HG03460 (cell line): ENCODE data around the gene FAM181B.
"Not testable (repeated sequence)": the region's sequence is repeated elsewhere in the genome, so short reads cannot be mapped to it uniquely, and the experiment has no call there.

Source experiments
- ATAC-seq: cut with Tn5 transposase; IDR thresholded peaks from one replicate; pipeline ENCODE4 v1.9.1; 2021; ENCODE audit not compliant: unreplicated experiment

The FAM181B gene

DNA sequence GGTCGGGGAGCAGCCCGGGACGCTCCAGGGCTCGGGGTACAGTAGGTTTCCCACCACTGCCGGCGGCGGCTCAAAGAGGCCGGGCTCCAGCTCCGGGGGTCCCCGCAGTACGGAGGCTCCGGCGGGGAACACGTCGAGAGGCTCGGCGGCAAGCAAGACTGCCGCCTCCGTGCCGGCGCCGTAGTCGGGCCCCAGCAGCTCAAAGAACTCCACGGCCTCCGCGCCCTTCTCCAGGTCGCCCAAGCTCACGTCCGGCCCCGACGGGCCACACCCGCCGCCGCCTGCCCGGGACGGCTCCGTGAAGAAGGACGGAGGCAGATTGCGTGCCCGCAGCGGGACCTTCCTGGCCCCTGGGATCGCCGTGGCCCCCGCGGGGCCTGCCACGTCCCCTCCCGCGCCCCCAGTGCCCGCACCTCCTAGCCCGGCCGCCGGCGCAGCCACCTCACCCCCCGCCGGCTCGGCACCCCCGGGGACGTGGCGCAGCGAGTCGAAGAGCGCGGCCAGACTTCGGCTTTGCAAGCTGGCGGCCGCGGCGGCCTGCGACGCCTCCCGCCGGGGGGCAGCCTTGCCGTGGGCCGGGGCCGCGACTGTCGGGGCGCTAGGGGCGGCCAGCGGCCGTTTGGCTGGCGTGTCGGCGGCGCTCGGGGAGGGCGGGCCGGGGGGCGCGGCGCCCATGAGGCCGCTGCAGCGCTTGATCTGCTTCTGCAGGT is 775 bp downstream of the FAM181B start:
- no peak for ATAC-seq

DNA sequence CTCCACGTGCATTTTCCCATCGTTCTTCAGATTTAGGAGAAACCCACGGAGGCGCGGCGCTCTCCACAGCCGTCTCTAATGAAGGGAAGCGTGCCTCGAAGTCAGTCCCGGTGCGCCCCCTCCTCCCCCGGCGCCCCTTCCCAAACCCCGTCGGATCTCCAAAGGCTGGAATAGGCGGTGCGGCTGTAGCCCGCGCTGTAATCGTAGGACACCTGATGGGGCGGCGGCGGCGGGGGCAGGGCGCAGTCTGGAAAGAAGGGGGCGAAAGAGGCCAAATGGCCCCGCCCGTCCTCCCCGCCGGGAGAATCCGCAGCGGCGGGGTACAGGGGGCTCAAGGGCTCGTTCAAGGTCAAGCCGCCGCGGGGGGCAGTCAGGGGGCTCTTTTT is 1.3 kb downstream of the FAM181B start:
- ATAC-seq = no peak

DNA sequence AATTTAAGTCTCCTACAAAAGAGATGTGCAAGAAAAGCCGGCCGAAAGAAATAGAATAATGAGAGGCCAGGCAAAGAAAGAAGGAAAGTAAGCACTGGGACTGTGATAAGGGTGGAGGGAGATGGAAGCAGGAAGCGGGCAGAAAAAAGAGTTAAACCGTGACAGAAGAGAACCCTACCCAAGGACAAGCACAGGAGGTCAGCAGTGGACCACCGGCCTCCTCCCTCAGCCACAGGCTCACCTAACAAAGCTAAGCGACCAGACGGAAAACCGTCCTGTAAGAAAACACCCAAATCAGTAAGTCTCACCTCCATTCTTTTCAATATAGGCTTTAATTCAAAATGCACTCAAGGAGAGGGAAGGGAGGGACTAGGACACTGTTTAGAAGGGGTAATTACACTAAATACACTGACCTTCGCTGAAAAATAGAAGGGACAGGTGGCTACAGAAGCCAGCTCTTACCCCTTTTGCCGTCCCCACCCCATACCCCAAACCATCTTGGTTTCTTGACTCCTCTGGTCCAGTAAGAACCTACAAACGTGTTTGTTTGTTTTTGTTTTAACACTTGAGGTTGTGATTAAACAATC is 1.9 kb downstream of the FAM181B start:
- ATAC-seq = no peak

DNA sequence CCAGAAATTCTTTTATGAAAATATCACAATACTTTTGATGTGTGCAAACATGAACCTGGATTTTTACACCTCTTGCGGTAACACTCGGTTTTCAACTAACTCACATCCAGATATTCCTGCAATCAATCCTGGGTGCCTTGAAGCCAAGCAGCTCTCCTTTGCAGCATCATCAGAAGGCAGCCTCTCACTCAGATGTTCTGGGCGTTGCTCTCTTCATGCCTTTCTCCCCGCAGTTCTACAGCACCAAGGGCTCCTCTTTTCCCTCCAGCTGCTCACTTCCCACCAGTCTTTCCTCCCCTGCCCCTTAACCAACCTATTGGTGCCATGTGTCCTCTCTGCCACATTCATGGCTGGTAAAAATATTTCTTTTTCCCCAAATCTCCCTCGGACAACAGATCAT is 2.9 kb downstream of the FAM181B start:
- no peak for ATAC-seq

DNA sequence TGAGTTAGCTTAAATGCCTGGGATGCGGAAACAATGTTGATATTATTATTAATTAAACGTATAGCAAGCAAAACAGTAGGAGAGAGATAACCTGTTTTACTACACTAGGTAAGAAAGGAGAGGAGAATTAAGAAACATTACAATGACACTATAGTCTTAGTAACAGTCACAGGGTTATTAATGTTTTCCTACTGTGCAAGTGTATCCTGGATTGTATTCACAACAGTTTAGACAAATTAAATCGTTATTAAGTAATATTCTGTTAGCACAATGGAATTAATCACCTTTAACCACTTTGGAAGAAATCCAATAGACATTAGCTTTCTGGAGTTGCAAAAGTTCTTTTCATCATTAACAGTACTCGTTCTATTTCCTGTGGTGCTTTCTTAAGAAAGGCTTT is 3.4 kb downstream of the FAM181B start:
- no peak for ATAC-seq

DNA sequence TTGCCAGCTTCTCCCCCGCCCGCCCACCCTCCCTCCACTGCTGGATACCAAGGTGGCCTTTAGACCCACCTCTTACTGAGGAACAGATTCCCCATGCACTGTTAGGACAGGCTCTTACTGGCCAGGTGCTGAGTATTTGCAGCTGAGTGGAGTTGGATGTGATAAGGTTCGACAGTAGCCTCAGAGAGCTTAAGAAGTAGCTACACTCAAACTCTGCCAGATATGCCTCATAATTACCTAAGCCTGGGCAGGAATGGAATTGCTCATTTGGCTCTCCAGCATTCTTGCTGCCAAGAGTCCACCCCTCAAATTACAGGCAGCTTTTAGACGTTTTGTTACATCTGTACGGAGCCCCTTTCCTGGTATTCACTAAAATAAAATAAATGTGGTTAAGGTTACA is 9.6 kb downstream of the FAM181B start:
- no peak for ATAC-seq

DNA sequence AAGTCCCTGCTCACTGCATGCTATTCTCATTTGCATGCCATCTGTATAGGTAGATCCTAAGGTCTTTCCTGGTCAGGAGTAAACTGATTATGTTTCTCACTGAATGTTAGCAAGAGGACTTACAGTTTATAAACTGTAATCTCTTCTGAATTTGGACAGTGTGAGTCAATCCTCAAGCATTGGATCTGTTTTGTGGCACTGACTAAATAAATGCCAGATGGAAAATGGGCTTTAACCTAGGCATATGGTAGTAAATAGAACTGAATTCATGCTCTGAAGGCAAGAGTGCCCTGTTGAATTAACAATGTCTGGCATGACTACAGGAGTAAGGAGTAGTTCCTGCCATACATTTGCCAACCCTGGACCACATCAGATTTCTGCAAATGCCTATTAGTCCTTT is 11.4 kb downstream of the FAM181B start:
- ATAC-seq = no peak

DNA sequence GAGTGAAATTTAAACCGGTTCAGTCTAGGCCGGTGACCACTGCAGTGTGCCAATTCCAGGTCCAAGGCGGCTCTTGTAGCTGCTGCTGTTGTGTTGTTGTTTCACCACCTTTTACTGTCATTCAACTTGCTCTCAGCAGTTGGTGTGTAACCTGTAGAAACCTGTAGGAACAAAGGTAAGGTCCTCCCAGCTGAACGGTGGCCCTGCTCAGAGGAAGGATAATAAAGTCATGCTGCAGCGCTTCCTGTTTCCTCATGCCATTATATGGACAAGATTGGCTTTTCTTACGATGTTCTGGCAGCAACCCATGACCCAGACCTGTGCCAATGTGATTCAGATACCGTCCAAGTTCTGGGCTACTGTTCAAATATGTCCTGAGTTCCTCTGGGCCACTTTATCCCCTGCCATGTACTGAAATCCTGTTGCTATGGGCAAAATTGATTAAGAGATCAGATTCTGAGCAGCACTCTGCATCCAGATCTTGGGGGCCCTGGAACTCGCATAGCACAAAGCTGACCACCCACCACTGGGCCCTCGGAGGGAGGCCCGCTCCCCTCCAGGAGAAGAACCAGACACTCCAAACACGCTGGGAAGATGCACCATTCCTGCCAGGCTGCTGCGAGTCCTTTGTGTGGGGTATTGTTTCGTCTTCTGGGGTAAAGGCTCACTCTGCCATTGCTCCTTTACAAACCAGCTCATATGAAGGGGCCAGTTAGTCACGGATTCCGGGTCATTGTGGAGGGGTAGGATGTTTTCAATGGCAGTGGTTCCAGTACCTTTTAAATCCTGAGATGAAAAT is 13.2 kb downstream of the FAM181B start:
- no peak for ATAC-seq

DNA sequence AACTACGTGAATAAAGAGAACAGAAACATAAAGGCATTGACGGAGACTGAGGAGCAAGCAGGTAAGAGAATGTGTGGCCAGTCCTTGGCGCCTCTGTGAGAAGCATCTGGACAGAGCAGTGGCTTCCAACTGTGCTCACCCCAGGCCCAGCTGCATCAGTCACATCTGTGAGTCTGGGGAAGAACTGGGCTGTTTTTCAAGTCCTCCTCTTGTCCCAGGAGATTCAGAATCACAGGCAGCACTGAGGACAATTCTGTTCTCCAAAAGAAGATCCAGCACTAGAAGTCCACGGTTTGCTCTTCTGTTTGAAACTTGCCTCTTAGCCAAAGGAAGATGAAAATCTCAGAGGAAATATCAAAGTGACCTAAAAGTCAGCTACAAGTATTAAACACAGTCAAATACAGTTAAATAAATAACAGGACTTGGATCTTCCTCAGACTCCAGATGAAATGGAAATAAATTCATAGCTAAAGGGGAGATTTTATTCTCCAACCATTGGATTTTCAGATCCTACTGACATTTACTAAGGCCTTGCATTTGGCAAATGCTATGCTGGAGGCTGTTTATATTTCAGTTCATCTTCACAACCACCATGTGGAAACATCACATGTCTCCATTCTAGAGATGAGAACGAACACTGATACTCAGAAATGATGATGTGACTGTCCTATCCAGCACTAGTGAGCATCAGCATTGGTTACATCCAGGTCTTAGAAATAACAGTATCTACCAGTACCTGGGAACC is 14.1 kb downstream of the FAM181B start:
- ATAC-seq = no peak

DNA sequence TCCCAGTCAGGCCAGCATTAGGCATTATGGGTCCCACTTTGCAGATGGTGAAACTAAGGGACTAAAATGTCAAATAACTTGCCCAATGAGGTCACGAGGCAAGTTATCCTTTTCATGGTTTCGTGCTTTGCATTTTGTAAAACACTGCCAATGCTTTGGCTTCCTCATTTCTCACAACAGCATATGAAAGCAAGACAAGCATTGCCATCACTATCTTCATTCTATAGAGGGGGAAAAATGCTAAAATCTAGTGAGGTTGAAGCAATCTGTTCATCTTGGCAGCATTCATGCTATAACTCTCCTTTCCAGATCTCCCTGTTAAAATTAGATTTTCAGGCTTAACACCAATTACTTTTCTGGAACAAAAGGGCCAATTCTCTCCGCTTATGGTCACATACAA is 14.8 kb downstream of the FAM181B start:
- ATAC-seq = no peak

DNA sequence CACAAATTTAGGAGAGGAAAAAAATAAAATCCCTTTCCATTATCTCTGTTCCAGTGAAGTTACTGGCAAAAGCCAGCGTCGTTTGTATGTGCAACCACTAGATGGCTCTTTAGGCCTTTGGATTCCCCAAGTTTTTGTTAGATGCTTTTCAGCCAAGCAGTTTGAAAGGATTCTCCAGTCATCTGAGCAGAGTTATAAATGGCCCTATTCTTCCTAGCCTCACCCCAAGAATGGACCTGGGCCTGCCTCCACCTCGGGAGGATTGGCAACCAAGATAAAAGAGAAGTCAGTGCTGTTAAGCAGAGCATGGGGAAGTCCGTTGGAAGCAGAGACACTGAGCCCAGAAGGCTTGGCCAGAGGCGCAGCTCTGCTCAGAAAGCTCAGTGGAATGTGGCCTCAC is 15.4 kb downstream of the FAM181B start:
- ATAC-seq = no peak

DNA sequence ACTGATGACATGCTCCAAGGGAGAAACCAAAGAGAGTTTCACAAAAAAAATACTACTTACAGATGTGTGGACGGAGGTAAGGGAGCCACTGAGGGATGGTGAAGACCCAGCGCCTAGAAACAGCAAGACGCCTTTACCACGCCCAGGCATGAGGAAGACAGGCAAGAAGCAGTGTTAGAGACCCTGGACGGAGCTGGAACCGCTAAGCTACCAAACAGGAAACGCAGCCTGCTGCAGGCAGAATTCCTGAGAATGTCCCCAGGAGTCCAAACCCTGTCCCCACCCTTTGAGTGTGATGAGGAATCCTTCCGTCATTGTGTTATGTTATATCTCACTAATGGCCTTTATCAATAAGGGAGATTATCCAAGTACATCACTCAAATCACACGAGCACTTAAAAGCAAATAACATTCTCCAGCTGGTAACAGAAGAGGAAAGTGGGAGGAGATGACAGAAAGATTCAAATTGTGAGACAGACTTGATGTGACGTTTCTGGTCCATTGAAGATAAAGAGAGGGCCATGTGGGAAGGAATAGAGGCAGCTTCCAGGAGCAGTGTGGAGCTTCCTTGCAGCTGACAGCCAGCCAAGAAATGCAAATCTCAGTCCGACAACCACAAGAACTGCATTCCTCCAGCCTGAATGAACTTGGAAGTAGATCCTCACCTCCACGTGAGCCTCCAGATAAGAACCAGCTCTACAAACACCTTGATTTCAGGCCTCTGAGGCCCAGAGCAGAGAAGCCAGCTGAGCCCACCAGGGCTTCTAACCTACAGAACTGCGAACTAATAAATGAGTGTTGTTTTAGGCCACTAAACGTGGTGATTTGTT is 19.1 kb downstream of the FAM181B start:
- ATAC-seq = no peak

DNA sequence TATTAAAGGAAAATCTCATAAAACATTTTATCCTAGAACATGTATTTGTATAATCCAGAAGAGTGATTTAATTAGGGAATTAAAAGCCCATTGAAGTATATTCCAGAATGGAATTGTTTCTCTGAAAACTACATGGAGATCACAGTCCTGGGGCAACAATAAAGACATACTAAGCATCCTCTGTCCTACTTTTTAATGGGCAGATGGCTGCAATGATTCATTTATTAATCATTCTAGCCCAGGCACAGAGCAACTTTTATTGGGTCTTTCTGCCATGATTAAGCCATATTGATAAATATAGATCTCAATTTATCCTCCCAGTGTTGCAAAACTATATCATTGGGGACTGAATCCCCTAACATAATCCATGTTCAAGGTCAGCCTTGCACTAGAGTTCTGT is 22.0 kb downstream of the FAM181B start:
- ATAC-seq = no peak

DNA sequence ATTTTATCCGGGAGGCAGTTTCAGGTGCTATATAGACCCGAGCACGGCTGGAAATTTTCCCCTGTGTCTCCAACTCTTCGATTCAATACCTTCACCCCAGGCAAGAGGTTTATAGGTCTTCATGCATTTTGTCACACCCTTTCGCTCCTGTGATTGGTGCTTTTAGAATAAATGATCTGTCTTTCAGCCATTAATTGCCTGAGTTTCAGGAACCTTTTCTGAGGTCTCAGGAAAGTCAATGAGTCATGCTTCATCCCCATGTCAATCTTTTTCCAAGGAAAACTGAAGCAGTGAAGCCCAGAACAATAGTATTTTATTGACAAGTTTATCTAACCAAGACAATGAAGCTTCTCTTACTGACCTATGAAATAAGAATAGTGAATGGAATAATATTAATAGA is 29.9 kb downstream of the FAM181B start:
- no peak for ATAC-seq

DNA sequence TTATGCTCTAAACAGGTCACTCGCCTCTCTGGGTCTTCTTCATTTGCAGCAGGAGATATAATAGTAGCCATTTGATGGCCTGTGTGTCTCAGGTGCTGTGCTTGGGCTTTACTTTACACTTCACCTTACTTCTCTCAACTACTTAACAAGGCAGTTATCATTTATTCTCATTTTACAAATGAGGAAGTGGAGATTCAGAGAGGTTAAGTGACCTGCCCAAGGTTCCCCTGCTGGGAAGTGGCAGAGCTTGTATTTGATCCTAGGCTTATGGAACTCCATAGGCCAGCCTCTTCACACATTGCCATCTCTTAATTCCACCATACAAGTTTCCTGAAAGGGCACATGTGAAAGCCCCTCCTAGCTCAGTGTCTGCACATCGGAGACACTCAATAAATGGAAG is 30.4 kb downstream of the FAM181B start:
- ATAC-seq = no peak

DNA sequence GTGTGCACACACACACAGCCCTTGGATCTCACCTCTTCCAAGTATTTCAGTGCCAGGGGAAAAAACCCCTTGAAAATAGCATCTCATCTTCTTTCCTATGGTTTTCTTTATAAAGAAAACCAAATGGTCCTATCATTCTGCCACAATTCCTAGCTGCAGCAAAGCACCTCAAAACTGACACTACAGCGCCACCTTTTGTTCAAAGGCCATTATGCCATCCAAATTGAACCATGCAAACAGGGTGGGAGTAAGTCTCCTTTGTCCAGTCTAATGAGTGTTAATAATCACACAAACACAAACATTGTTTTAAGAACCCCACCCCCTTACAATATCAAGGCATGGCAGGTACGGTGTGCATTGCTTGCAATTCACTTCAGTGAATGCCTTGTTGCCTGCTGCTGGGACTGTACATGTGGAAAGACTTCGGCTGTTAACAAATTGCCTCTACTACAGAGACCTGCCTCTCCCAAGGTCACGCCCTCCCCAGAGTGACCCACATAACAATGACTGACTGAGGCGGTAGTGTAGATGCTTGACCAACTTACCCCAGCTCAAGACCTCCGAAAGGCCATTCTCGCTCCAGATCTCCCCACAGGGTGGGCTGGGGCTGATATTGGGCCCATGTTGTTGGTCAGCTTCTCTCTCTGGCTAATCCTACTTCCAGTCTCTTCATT is 31.7 kb downstream of the FAM181B start:
- peak; percentile 67 for ATAC-seq

DNA sequence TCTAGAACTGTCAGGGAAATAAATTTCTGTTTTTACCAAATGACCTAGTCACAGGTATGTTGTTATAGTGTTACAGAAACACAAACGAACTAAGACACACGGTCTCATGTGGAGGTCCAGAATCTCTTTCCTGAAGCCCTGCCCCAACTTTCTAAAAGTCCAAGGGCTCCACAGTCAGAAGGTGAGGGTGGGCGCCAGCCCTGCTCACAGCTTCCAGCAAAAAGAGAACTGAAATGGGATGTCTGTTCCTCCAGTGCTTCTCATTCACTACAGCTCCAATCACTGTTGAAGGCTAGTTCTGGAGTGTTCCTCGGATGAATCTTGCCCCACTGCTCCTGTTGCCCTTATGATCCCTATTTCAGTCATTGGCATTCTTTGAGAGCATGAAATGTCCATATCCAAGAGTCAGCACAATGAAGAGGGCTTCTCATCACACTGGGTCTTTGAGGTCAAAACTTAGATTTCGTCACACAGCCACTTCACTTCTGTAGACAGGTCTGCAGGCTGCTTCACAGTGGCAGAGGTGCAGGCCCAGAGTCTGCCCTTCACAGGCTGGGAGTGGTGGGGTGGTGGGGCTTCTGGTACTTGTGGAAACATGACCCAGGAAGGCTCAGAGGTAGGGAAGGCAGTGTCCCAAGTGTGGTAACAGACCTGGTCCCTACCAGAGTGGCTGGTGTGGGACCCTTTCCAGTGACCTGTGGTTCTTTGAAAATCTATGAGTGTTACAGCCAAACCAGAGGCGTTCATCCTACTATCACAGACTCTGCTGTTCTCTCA is 34.9 kb downstream of the FAM181B start:
- ATAC-seq = no peak

DNA sequence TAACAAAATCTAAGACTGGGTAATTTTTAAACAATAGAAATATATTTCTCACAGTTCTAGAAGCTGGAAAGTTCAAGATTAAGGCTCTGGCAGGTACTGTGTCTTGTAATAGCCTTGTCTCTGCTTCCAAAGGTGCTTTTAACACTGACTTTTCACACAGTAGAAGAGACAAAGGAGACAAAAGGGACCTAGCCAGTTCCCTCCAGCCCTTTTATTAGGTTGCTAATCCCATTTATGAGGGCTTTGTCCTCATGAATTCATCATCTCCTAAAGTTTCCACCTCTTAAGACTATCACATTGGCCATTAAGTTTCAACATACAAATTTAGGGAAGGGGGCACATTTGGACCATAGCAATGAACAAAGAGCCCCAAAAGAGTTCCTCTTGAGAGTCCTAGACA is 40.7 kb downstream of the FAM181B start:
- ATAC-seq = no peak

DNA sequence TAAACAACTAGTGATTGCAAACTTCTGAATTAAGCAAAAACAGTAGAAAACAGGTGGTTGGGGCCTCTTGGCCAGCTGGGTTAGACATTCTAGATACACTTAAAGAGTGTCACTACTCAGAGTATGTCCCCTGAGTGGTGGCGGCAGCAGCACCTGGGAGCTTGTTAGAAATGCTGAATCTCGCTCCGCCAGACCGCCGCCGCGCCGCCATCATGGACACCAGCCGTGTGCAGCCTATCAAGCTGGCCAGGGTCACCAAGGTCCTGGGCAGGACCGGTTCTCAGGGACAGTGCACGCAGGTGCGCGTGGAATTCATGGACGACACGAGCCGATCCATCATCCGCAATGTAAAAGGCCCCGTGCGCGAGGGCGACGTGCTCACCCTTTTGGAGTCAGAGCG is 44.3 kb downstream of the FAM181B start:
- ATAC-seq = not testable (repeated sequence)
